ENCODE results near the gene MT1X.

Gene MT1X

DNA sequence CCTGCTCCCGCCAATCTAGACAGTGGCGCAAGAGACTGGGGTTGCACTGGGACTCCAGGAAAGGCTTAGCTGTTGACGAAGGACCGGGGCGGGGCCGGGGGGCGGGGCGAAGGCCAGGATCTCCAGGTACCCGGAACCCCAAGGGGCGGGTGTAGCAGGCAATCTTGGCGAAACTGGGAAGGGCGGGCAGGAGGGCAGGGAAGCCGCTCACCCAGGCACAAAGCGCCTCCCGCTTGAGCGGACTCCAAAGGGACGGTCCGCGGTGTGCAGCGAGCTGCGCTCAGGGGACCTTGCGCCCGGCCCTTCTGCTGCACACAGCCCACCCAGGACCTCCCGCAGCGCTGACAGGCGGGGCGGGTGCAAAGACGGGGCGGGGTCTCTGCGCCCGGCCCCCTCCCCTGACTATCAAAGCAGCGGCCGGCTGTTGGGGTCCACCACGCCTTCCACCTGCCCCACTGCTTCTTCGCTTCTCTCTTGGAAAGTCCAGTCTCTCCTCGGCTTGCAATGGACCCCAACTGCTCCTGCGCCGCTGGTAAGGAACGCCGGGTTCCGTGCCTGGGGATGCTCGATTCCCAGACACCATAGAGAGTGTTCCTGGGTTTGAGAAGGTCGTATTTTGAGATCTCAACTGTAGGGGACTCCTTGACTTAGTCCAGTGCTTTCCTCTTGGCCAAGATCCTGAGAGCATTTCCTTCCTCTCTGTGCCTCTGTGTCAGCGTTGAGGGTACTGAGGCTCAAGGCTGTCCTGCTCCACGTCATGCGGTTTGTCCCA is 24.5 kb upstream of the MT1X start, which contains the start of gene MT1F:
Gene MT1F (plus strand): TSS at position 405 of the 772 bp plus-strand sequence. CDS start 100 bp downstream, at position 505.
- Histone ChIP-seq H3K4me1 (ENCODE audit: control insufficient read depth in 1 of 2, insufficient read depth in 2 of 2, low read length in 2 of 2) (peaks cover 8 to 10% of the 10 kb centered on the region in 2 experiments), H2AFZ (ENCODE audit: insufficient read depth, low read length, poor library complexity) (peak within 1 kb of the TSS; percentile 76), H3K14ac (ENCODE audit: low read length) (no peak within 1 kb of the TSS), H4K12ac (ENCODE audit: low read depth, low read length) (peak within 1 kb of the TSS; percentile 27), H3K18ac (ENCODE audit: low read length) (no peak within 1 kb of the TSS), H3K4me2 (ENCODE audit: low read length) (peak within 1 kb of the TSS; percentile 70), H3K23ac (ENCODE audit: low read length) (peak within 1 kb of the TSS; percentile 55), H2BK120ac (ENCODE audit: insufficient read depth, low read length, poor library complexity) (no peak within 1 kb of the TSS), H2BK12ac (ENCODE audit: low read length) (no peak within 1 kb of the TSS), H3K79me1 (ENCODE audit: low read length) (peaks cover 2% of the 10 kb centered on the region), H3K79me2 (ENCODE audit: control insufficient read depth, insufficient read depth, low read length, poor library complexity) (no peaks in the 10 kb centered on the region), H3K4ac (ENCODE audit: low read depth, low read length) (no peak within 1 kb of the TSS), H4K91ac (ENCODE audit: low read depth, low read length) (peak within 1 kb of the TSS; percentile 42), H3K27me3 (ENCODE audit: insufficient read depth, low read length) (peaks cover 23% of the 10 kb centered on the region), H2BK5ac (ENCODE audit: low read depth, low read length, poor library complexity) (no peak within 1 kb of the TSS), H3K9me3 (ENCODE audit: insufficient read depth, low read depth, low read length) (peaks cover 2% of the 10 kb centered on the region), H4K8ac (ENCODE audit: low read depth, low read length) (peak within 1 kb of the TSS; percentile 80), H3K27ac (ENCODE audit: low read depth, low read length) (no peak within 1 kb of the TSS), H3K9ac (ENCODE audit: low read length) (no peak within 1 kb of the TSS), H2AK5ac (ENCODE audit: low read length) (no peak within 1 kb of the TSS), H3K4me3 (ENCODE audit: low read depth, low read length) (peak within 1 kb of the TSS; percentile 75), H3K36me3 (ENCODE audit: control insufficient read depth in 1 of 2, insufficient read depth in 2 of 2, low read length in 2 of 2) (no peaks in the 10 kb centered on the region)
- DNase-seq: peak; percentile 73 to 75
- WGBS (ENCODE audit: extremely low coverage, insufficient coverage, insufficient read length): no CpG with 5 or more reads among the region's 46 CpGs

DNA sequence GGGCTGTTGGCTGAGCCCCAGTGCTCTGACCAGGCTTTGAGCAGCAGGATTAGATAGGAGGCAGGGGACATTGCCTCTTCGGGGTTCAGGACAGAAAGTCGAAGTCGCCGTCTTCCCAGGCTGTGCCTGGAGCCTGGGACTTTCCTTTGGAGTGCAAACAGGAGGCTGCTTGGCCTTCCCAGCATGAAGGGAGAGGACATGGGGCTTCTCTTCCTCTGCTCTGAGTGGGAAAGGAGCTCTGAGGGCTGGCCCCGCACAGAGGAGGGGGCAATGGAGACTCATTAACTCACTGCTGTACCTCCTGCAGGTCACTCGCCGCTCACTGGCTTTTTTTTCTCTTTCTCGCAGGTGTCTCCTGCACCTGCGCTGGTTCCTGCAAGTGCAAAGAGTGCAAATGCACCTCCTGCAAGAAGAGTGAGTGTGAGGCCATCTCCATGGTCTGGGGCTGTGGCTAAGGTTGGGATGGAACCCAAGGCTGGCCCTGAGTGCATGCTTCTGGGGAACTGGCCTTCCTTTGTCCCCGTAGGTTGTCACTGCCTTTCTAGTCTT is 23.9 kb upstream of the MT1X start:
- Histone ChIP-seq H3K4ac (ENCODE audit: low read depth, low read length) (no peak overlapping the region), H3K9me3 (ENCODE audit: insufficient read depth, low read depth, low read length) (peaks cover 2% of the 10 kb centered on the region), H3K27ac (ENCODE audit: low read depth, low read length) (no peak overlapping the region), H3K9ac (ENCODE audit: low read length) (no peak overlapping the region), H2AK5ac (ENCODE audit: low read length) (no peak overlapping the region), H3K18ac (ENCODE audit: low read length) (no peak overlapping the region), H4K8ac (ENCODE audit: low read depth, low read length) (no peak overlapping the region), H3K4me1 (ENCODE audit: control insufficient read depth in 1 of 2, insufficient read depth in 2 of 2, low read length in 2 of 2) (peaks cover 8 to 12% of the 10 kb centered on the region in 2 experiments), H3K36me3 (ENCODE audit: control insufficient read depth in 1 of 2, insufficient read depth in 2 of 2, low read length in 2 of 2) (no peaks in the 10 kb centered on the region), H2BK5ac (ENCODE audit: low read depth, low read length, poor library complexity) (no peak overlapping the region), H2BK12ac (ENCODE audit: low read length) (no peak overlapping the region), H3K27me3 (ENCODE audit: insufficient read depth, low read length) (peaks cover 29% of the 10 kb centered on the region), H3K79me2 (ENCODE audit: control insufficient read depth, insufficient read depth, low read length, poor library complexity) (no peaks in the 10 kb centered on the region), H3K23ac (ENCODE audit: low read length) (peak overlapping the region; percentile 55), H3K4me3 (ENCODE audit: low read depth, low read length) (no peak overlapping the region), H3K14ac (ENCODE audit: low read length) (no peak overlapping the region), H4K12ac (ENCODE audit: low read depth, low read length) (no peak overlapping the region), H2AFZ (ENCODE audit: insufficient read depth, low read length, poor library complexity) (no peak overlapping the region), H3K4me2 (ENCODE audit: low read length) (peak overlapping the region; percentile 70), H3K79me1 (ENCODE audit: low read length) (peaks cover 2% of the 10 kb centered on the region), H2BK120ac (ENCODE audit: insufficient read depth, low read length, poor library complexity) (no peak overlapping the region), H4K91ac (ENCODE audit: low read depth, low read length) (no peak overlapping the region)
- no CpG with 5 or more reads among the region's 10 CpGs for WGBS (ENCODE audit: extremely low coverage, insufficient coverage, insufficient read length)
- no peak for DNase-seq

DNA sequence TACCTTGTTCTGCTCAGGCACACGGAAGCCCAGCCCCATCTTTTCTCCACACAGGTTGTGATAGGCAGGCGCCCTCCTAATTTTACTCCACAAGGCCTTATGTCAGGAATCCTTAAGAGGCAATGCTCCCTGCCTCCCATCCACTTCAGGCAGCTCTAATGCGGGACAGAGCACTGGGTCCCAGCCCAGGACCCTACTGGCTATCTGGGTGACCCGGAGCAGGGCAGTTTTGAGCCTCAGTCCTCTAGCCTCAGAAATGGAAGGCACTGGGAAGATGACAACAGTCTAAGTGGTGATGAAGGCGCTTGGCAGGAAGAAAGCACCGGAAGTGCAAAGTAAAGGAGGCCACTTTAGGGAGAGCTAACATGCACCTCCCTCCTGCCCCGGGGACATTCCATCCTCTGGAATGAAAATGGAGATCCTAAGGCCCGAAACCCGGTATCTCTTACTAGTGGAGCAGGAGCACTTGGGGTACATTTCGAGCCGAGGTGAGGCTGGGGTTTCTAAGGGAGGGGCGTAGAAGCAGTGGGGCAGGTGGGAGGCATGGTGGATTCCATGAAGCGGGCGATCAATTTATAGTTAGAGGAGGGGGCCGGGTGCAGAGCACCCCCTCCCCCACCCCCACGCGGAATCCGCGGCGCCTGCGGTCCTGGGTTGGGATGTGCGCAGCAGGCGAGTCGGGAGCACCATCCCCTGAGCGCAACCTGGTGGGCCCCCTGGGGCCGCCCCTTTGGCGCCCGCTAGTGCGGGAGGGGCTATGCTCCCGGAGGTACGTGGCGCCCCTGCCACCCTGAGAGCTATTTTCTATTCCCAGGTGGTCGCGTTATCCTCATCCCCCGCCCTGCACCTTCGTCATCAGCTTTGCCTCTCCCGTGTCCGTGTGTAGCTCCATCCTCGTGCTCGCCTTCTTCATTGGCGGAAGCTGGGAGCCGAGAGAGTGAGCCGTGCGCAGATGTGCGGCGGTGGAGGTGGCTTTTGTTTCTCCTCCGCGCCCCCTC is 19.6 kb upstream of the MT1X start:
- no peak overlapping the region for H3K4ac ChIP-seq (ENCODE audit: low read depth, low read length)
- H3K4me3 ChIP-seq (ENCODE audit: low read depth, low read length): no peak overlapping the region
- H3K9me3 ChIP-seq (ENCODE audit: insufficient read depth, low read depth, low read length): peaks cover 2% of the 10 kb centered on the region
- no peak overlapping the region for H4K12ac ChIP-seq (ENCODE audit: low read depth, low read length)
- H3K14ac ChIP-seq (ENCODE audit: low read length): no peak overlapping the region
- no peaks in the 10 kb centered on the region for H3K79me2 ChIP-seq (ENCODE audit: control insufficient read depth, insufficient read depth, low read length, poor library complexity)
- H4K91ac ChIP-seq (ENCODE audit: low read depth, low read length): no peak overlapping the region
- H3K27me3 ChIP-seq (ENCODE audit: insufficient read depth, low read length): peaks cover 56% of the 10 kb centered on the region
- peaks cover under 1% of the 10 kb centered on the region for H3K79me1 ChIP-seq (ENCODE audit: low read length)
- no peak overlapping the region for H3K4me2 ChIP-seq (ENCODE audit: low read length)
- no peak overlapping the region for H2BK5ac ChIP-seq (ENCODE audit: low read depth, low read length, poor library complexity)
- peaks cover 5 to 8% of the 10 kb centered on the region in 2 experiments for H3K4me1 ChIP-seq (ENCODE audit: control insufficient read depth in 1 of 2, insufficient read depth in 2 of 2, low read length in 2 of 2)
- no peak overlapping the region for H3K9ac ChIP-seq (ENCODE audit: low read length)
- no peak overlapping the region for H4K8ac ChIP-seq (ENCODE audit: low read depth, low read length)
- no peak overlapping the region for H3K23ac ChIP-seq (ENCODE audit: low read length)
- WGBS (ENCODE audit: extremely low coverage, insufficient coverage, insufficient read length): no CpG with 5 or more reads among the region's 48 CpGs
- no peak overlapping the region for H2AFZ ChIP-seq (ENCODE audit: insufficient read depth, low read length, poor library complexity)
- H3K36me3 ChIP-seq (ENCODE audit: control insufficient read depth in 1 of 2, insufficient read depth in 2 of 2, low read length in 2 of 2): no peaks in the 10 kb centered on the region
- no peak overlapping the region for H2BK120ac ChIP-seq (ENCODE audit: insufficient read depth, low read length, poor library complexity)
- H3K18ac ChIP-seq (ENCODE audit: low read length): no peak overlapping the region
- peak in 1 of 2 donors; percentile 42 for DNase-seq
- no peak overlapping the region for H2AK5ac ChIP-seq (ENCODE audit: low read length)
- H3K27ac ChIP-seq (ENCODE audit: low read depth, low read length): no peak overlapping the region
- no peak overlapping the region for H2BK12ac ChIP-seq (ENCODE audit: low read length)

DNA sequence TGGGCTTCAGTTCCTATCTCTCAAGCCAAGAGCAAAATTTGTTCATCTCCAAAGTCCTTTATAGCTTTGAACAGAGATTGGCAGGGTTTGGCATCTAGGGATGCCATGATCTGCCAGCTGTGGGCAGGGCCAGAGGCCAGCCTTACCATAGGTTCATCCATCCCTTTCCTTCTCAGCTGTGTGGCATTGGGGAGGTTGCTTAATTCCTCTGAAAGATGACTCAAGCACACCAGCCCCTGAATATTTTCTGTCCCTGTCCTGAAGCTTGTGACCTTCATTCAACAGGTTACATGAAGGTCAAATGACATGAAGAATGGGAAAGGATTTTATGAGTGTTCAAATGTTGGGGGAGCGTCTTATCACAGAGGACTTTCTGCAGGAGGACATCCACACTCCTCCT is 17.8 kb upstream of the MT1X start:
- no peaks in the 10 kb centered on the region for H3K36me3 ChIP-seq (ENCODE audit: control insufficient read depth in 1 of 2, insufficient read depth in 2 of 2, low read length in 2 of 2)
- no CpG with 5 or more reads among the region's 1 CpG for WGBS (ENCODE audit: extremely low coverage, insufficient coverage, insufficient read length)
- H4K12ac ChIP-seq (ENCODE audit: low read depth, low read length): no peak overlapping the region
- H3K4ac ChIP-seq (ENCODE audit: low read depth, low read length): no peak overlapping the region
- H3K79me1 ChIP-seq (ENCODE audit: low read length): no peaks in the 10 kb centered on the region
- H4K91ac ChIP-seq (ENCODE audit: low read depth, low read length): no peak overlapping the region
- H3K4me1 ChIP-seq (ENCODE audit: control insufficient read depth in 1 of 2, insufficient read depth in 2 of 2, low read length in 2 of 2): peaks cover 0 to 5% of the 10 kb centered on the region in 2 experiments
- DNase-seq: no peak
- H3K4me3 ChIP-seq (ENCODE audit: low read depth, low read length): no peak overlapping the region
- H4K8ac ChIP-seq (ENCODE audit: low read depth, low read length): no peak overlapping the region
- no peak overlapping the region for H3K23ac ChIP-seq (ENCODE audit: low read length)
- H3K9me3 ChIP-seq (ENCODE audit: insufficient read depth, low read depth, low read length): peaks cover 4% of the 10 kb centered on the region
- no peak overlapping the region for H3K27ac ChIP-seq (ENCODE audit: low read depth, low read length)
- H3K4me2 ChIP-seq (ENCODE audit: low read length): no peak overlapping the region
- no peaks in the 10 kb centered on the region for H3K79me2 ChIP-seq (ENCODE audit: control insufficient read depth, insufficient read depth, low read length, poor library complexity)
- H3K14ac ChIP-seq (ENCODE audit: low read length): no peak overlapping the region
- no peak overlapping the region for H2BK12ac ChIP-seq (ENCODE audit: low read length)
- H3K18ac ChIP-seq (ENCODE audit: low read length): no peak overlapping the region
- H2BK120ac ChIP-seq (ENCODE audit: insufficient read depth, low read length, poor library complexity): no peak overlapping the region
- no peak overlapping the region for H2BK5ac ChIP-seq (ENCODE audit: low read depth, low read length, poor library complexity)
- peaks cover 62% of the 10 kb centered on the region for H3K27me3 ChIP-seq (ENCODE audit: insufficient read depth, low read length)
- no peak overlapping the region for H2AFZ ChIP-seq (ENCODE audit: insufficient read depth, low read length, poor library complexity)
- no peak overlapping the region for H2AK5ac ChIP-seq (ENCODE audit: low read length)
- no peak overlapping the region for H3K9ac ChIP-seq (ENCODE audit: low read length)

Data from trophoblast cell (in vitro differentiated cells and primary cell).